IPS DF 4.7 (cell line): Measurements from ENCODE around the gene ELFN1.

Experiments
- DNase-seq: peaks from one replicate; pipeline ENCODE4 v3.0.0-alpha.2; 2013; ENCODE audit warnings: low spot score; ENCODE audit errors: extremely low read depth

The ELFN1 gene

DNA sequence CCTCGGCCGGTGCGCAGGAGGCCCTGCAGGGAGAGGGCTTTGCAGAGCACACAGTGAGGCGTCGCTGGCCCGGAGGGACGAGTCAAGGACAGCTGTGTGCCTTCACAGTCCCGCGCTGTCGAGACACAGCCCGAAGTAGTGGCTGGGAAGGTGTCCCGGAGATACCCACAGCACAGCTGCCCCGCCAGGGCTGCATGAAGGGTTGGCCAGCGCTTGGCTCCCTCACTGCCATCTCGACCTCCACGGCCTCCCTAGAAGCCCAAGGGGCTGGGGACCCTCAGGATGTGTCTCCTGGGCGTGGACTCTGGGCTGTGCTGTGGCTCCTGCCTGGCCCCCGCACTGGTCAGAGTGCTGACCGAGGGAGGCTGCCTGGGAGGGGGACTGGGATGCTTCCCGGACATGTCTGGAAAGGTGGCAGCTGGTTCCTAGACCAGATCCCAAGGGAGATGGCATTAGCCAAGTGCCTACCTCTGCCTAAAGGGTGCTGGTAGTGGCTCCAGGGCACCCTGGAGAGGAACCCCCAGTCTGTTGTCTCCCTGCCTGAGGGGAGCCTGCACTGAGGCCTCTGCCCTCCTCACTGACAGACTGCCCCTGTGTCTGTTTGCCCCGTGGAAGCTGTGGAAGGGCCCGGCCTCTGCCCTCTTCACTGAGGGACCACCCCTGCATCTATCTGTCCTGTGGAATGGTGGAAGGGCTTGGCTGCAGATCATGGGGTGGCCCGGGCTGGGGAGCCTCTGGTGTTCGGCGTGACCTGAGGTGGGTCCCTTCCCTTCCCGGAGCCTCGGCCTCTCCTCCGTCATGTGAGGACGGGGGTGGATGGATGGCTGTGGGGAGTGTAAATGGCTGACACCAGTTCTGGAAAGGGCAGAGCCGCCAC lies 5.8 kb downstream of the ELFN1 start:
- no peak for DNase-seq

DNA sequence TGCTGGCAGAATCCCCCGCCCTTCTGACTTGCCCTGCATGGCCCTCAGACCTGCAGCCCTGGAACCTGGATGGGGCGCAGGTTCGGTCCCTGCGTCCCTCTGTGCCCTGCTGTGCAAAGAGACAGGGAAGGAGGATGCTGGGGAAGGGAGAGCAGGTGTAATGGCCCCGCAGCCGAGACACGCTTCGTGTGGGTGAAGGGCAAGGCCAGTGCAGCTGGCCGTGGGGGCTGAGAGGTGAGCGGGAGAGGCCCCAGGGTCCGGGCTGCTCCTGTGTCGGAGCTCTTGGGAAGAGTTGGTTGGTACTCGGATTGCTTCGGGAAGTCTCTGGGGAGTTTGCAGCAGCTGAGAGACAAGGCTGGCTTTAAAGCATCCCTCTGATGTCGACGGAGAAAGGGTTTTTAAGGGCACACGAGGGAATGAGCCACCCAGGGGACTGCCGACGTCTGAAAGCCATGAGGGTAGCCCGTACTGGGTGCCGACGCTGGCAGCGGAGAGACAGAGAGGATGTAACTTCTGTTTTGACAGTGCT lies 6.5 kb downstream of the ELFN1 start:
- no peak for DNase-seq

DNA sequence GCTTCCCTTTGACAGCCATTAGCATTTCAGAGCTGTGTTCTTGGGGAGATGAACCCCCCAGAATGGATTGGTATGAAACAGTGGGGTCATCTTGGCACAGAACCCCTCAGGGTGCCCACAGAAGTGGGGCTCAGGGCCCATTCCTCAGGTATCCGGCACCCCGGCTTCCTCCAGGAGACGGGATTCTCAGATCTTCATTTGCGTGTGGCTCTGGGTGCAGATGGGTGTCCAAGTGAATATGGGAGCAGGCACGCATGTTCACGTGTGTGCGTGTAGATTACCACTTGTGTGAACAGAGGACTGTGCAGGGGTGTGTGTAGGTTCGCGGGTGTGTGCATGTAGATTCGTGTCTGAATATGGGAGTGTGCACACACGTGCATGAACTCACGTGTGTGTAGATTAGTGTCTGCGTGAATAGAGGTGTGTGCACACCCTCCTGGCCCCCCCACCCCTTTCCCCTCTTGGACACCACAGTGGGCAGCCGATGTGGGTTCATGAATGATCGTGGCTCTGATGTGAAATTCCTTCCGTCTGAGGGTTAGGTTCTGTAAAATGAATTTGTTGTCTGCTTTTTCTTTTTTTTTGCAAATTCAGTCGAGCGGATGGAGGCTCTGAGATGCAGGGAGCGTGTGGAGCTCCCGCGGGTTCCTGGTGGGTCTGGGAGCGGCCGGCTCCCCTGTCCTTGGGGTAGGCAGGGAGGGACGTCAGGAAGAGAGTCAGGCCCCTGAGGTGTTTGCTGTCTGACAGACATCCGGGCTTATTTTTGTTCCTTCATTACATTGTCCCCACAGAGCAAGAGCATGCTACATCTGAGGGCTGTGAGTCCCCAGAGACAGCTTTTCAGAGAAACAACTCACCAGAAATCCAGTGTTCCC lies 7.4 kb downstream of the ELFN1 start:
- DNase-seq, result no peak

DNA sequence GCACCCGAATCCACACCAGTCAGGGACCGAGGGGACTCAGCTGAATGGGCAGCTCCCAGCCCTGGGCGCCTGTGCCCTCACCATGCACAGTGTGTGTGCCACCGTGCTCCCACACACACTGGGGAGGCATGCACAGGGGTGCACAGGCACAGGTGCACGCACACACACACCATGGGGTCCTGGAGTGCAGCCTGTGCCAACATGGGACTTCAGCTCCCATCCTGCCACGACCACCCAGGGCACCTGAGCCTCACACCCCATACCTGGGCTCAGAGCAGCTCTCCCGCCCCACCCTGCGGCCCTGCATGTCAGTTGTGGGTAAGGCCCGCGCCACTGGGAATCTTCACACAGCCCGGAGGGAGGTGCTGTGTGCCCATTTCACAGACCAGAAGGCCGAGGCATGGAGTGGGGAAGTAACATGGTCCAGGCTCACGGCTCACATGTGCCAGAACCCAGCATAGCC lies 8.0 kb downstream of the ELFN1 start:
- DNase-seq, result no peak

DNA sequence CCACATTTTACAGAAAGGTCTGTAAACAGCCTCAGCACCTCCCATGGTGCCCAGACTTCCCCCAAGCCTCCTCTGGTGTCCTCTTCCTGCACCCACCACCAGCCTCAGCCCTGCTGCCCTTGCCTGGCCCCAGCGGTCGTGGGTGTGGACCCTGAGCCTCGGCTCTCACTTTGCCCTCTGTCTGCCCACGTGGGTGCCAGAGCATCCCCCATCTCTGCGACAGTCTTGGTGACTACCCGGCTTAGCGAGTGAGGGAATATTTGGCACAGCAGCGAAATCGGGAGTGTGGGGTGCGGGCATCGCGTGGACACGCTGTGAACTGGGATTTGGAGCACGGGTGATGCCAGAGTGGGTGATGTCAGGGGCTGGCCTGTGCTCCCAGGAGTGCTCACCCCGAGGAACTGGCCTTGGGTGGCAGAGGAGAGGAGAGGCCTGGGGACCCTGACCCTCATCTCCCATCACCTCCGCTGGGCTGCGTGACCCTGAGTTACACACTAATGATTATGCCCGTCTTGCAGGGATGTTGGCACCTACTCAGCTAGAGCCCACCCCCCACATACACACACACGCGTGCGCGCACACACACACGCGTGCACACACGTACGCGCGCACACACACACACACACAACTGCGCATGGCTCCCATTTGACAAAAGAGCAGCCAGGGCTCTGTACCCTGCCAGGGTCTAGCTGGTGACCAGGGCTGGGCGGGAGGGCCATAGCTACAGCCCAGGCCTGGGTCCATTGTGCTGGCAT lies 8.7 kb downstream of the ELFN1 start:
- DNase-seq, result no peak

DNA sequence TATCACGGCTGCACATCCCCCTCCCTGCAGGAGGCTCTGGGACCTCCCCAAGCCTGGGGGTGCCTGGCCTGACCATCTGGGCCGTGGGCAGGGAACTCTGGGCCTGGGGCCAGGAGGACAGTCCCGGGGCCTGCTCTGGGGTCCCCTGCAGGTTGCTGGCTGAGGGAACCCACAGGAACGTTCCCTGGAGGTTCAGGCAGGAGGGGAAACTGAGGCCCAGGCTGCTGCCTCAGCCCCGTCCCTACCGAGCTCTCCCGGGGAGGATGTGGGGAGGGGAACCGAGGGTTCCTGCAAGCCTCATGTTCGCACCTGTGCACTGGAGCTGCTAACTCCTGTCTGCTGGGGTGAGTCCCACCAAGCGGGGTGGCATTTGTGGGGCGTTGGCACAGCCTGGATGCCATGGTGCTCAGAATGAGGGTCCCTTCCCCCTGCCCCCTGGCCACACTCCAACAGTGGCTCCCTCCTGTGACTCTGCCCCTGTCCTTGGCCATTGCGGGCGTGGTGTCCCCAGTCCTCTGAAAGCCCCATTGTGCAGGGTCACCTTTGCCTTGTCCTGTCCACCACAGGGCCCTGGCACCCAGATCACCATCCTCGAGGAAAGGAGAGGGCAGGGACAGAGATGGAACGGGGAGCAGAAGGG lies 9.4 kb downstream of the ELFN1 start:
- no peak for DNase-seq

DNA sequence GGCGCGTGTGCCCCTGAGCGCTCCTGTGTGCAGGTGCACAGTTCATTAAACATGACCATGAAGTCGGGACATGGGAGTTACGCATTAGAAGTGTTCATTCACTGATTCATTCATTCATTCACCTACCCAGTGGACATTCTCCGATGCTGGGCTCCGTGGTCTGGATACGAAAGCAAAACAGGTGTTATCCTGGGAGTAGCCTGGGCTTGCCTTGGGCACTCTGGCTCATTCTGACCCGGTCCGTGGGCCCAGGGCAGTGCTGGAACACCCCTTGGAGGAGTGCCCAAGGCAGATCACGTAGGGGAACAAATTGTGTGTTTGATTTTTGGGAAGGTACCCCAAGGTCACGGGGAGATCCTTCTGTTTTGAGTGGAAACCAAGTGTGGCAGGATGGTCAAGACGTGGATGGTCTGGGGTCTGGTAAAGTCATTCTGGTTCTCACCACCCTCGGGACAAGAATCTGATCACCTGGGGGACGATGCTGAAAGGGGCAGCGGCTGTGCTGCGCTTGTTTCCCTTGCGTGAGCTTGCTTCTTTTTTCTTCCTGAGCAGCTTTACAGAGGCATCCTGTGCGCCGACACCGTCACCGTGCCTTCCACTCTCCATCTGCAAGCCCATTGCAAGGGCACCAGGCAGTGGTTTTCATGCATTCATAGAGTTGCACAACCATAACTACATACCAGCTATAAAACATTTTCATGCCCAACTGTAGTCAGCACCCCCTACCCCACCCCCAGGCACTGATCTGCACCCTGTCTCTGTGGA lies 10.1 kb downstream of the ELFN1 start:
- no peak for DNase-seq

DNA sequence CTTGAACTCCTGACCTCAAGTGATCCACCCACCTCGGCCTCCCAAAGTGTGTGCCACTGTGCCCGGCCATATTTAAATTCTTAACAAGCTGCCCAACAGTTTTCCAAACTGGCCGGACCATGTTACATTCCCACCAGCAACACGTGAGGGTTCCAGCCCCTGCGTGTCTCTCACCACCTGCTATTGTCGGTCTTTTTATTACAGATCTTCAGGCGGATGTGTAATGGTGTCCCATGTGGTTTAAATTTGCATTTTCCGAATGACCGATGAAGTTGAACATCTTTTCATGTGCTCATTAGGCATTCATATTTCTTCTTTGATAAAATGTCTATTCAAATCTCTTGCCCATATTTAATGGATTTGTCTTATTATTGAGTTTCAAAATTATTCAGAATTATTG lies 11.5 kb downstream of the ELFN1 start:
- no peak for DNase-seq

DNA sequence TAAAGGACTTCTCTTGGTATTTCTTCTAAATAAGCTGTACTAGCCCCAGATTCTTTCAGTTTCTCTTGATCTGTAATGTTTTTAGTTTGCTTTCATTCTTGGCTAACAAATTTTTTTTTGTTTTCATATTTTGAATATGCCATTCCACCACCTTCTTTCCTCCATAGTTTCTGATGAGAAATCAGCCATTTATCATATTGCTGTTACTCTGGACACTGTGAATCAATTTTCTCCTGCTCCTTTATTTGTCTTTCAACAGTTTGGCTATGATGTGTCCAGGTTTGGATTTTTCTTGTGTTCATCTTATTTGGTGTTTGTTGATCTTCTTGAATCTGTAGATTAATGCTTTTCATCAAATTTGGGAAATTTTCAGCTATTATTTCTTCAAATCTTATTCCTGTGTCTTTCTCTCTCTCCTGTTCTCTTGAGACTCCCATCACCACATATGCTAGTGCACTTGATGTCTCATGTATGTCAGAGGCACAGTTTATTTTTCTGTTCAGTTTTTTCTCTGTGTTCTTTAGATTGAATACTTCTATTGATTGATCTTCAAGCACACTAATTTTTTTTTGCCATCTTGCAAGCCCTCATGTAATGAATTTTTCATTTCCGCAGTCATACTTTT lies 15.0 kb downstream of the ELFN1 start:
- no peak for DNase-seq

DNA sequence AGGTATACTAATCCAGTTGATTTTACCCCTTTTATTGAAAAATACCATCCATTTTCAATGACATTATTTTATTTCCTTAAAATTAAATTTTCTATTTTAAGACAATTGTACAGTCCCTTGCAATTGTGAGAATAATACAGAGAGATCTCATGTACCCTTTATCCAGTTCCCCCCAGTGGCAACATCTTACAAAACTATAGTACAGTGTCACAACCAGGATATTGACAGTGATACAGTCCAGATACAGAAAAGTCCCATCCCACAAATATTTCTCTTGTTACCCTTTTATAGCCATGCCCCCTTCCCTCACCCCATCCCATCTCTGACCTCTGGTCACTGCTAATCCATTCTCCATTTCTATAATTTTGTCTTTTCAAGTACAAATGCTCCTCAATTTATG lies 18.5 kb downstream of the ELFN1 start:
- DNase-seq, result no peak

DNA sequence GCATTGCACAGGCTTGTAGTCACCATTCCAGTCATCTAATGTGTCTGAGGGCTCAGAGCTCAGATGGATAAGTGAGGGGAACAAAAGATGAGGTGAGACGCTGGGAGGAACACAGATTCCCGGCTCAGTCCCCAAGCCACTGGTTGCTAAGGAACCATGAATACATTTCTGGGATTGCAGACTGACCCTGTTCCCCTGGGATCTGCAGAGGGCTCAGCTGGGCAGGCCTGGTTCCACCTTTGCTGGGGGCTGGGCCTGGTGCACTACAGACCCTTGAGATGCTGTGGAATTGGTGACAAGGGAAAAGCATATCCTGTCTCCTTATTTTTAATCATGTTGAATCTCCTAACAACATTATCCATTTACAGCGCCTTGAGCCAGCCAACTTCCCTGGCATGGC lies 19.2 kb downstream of the ELFN1 start:
- DNase-seq, result no peak

DNA sequence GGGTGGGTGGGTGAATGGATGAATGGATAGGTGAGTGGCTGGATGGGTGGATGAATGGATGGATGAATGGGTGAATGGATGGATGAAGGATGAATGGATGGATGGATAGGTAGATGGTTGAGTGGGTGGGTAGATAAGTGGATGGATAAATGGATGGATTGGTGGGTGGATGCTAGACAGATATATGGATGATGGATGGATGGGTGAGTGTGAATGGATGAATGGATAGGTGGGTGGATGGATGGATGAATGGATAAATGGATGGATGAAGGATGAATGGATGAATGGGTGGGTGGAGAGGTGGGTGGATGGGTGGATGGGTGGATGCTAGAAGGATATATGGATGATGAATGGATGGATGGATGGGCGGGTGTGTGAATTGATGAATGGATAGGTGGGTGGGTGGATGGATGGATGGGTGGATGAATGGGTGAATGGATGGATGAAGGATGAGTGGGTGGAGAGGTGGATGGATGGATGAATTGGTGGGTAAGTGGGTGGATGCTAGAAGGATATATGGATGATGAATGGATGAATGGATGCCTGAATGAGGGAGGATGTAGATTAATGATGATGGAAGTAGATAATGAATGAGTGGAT lies 20.4 kb downstream of the ELFN1 start:
- no peak for DNase-seq

DNA sequence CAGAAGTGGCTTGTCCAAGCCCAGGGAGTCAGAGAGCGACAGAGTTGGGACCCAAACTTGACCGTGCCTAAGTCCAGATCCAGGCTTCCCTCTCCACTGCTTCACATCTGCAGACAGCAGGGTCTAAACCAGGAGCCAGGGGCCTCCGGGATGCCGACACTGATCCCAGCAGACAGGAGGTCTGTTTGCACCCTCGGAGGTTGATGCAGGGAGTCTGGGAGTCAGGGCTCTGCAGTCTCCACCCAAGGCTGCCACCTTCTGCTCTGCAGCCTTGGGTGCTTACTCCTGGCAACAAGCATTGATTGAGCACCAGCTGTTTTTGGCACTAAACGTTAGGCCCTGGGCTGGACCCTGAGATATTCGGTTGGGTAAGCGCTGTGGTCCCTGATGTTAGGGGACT lies 21.0 kb downstream of the ELFN1 start:
- DNase-seq, result no peak

DNA sequence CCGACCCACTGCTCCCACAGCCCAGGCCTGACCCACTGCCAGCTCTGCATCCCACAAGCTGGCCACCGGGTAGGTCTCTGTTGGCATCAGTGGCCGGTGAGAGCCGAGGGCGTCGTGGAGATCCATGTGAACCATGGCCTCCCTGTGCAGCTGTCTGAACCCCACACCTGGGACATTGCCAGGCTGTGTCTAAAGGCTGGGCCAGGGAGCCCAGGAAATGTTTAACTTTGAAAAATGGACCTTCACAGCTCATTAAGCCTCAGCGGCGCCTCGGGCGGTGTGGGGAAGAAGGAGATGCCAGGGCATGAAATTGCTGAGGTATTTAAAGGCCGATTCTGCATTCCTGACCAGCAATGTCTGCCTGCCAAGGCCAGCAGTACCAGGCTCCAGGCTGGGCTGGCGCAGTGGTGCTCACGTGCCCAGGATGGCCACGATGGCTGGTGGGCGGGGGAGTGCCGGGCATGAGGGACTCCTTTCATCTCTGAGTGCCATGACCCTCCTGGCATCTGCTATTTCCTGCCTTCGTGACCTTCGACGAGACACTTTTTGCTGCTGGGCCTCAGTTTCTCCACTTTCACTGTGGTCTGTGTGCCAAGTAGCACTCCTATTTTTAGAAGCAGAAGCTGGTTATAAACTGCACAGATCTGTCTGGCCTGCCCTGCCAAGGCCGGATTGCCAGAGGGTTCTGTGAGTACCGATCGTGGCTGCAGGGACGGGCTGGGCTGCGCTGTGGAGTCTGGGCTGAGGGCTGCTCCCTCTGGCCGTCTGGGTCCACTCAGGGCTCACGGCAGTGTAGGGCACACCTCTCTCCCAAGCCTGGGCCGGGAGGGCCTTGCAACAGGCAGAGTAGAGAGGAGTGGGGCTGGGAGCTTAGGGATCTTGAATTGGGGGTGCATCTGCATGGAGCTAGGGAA lies 21.8 kb downstream of the ELFN1 start:
- no peak for DNase-seq

DNA sequence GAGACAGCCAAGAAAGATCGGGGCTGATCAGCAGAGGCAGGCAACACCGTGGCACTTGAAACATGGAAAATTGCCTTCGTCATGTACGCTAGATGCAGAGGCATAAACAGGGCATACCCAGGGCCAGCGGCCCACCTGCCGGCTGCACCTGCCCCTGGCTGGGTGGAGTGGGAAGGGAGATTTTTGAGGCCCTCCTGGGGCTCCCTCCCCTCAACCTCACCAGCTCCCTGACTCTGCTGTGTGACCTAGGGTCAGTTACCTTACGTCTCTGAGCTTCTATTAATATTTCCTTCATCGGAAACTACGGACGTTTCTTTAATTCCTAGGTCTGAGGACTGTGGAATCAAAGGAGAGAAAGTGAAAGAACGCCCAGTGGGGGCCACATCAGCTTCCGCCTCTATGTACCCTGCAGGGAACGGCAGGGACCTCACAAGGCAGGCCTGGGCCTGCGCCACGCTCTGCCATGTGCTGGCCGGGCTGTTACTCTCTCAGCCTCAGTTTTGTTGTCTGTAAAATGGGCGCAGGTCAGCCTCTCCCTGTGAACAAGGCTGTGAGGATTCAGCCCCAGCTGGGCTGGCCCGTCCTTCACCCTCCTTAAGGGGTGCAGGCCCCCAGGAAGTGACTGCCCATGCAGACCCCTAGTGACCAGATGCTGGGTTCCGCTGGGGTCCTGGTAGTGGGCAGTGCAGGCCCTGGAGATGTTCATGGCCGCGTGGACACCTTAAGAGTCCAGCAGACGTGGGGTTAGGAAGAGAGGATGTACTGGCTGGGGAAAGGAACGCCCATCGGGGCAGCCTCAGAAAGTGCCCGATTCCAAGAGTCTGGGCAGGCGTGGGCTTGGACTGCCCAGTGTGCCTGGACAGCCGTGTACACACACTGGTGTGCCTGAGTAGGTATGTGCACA lies 22.7 kb downstream of the ELFN1 start:
- DNase-seq, result no peak

DNA sequence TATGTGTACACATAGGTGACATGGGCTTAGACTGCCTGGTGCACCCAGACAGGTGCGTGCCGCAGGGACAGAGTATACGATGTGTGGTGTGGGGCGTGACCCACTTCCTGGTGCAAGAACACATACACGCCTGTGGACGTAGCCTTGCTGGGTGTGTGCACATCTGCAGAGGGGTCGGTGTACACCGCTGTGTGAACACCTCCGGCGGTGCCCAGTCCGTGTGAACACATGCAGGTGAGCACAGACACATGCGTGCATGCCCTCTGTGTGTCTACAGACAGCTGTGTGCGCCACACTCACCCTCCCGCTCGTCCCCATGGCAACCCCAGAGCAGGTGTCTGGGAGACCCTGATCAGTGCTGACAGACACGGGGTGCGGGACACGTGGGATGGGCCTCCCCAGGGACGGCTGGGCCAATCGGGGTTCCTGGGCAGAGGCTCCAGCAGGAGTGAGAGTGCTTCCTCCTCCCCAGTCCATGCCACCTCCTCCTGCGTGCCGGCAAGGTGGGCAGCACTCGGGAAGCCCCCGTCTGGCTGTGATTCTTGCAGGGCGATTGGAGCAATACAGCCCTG lies 23.4 kb downstream of the ELFN1 start:
- DNase-seq, result no peak

DNA sequence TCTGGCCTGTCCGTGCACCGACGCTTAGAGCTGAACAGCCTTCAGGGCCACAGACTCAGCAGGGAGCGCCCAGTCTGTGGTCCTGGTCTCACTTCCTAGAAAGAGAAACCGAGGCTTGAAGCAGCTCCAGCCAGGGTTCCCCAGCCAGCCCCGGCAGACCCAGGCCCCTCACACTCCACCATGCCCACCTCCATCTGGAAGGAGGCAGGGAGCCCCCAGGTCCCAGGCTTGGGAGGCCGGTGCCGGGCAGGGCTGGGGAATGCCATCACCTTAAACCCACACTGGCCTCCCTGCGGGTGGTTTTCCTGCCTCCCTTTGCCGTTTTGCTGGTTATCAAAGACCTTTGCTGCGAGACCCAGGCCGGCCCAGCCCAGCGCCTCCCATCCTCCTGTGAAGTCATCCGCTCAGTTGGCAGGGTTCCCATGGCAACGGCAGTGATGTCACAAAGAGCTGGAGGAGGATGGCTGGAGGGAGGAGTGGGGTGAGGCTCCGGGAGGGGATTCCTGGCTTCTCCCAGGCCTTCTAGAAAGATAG lies 24.0 kb downstream of the ELFN1 start:
- DNase-seq, result no peak
